GM10248 (cell line): ENCODE data around the gene CCDC50.

ENCODE experiments used
- CTCF ChIA-PET: fragments of 300-600 bp; sonication (Branson Sonifier 250); formaldehyde crosslinking; extraction: SDS; loops from one replicate; lab custom pipeline; 2021; ENCODE audit warnings: antibody characterized with exemption; lab: Yijun Ruan, JAX
- POLR2A ChIA-PET: fragments of 350-650 bp; sonication (Branson Sonifier 250); formaldehyde crosslinking; extraction: SDS; loops from one replicate; lab custom pipeline; 2020; ENCODE audit warnings: antibody characterized with exemption; lab: Yijun Ruan, JAX
- DNase-seq: peaks from one replicate; pipeline ENCODE4 v3.0.0; 2012; ENCODE audit errors: extremely low spot score
- CTCF ChIP-seq: IDR thresholded peaks from 2 replicates; pipeline ENCODE4 v1.5.1; 2012; ENCODE audit warnings: mild to moderate bottlenecking, low read depth; ENCODE audit errors: extremely low read depth, missing control alignments, control extremely low read depth

The CCDC50 gene

GRCh38 chr3:191328962-191329653 lies at the start of gene CCDC50:
TSS of gene CCDC50 (plus strand) at chr3:191329394. CDS start at chr3:191329675, 281 bp downstream.
- ChIA-PET POLR2A (no interaction called here), CTCF (interaction anchor here (1.1 to 1.5 kb wide), 6 partner anchors 10 to 84 kb away, joined by 3 to 5 read pairs (median 4); no protein-coding TSS in a partner anchor)
- no peak for TF ChIP-seq CTCF
- peak; percentile 87 for DNase-seq

GRCh38 chr3:191280111-191280510 lies 49.1 kb upstream of the CCDC50 start:
- POLR2A ChIA-PET: no interaction called here
- no peak for TF ChIP-seq CTCF
- CTCF ChIA-PET: interaction anchor here (1.0 to 1.4 kb wide), 3 partner anchors 10 to 25 kb away, joined by 3 to 4 read pairs (median 3); no protein-coding TSS in a partner anchor

GRCh38 chr3:191280882-191281281 lies 48.3 kb upstream of the CCDC50 start:
- ChIA-PET POLR2A (no interaction called here), CTCF (interaction anchor here (1.4 kb wide), 1 partner anchor 11 kb away, joined by 3 read pairs; no protein-coding TSS in a partner anchor)
- DNase-seq: no peak
- no peak for TF ChIP-seq CTCF

More at GRCh38 chr3:191280111-191280510, 49.1 kb upstream of the CCDC50 start:
- DNase-seq: no peak

GRCh38 chr3:191282251-191283185 lies 46.7 kb upstream of the CCDC50 start:
- TF ChIP-seq CTCF: no peak
- CTCF ChIA-PET: interaction anchor here (1.3 to 4.5 kb wide), 4 partner anchors 9 to 33 kb away, joined by 3 to 40 read pairs (median 5); no protein-coding TSS in a partner anchor
- no peak for DNase-seq
- POLR2A ChIA-PET: interaction anchor here (0.7 kb wide), 1 partner anchor 420 kb away, joined by 3 read pairs; the partner anchor contains the start of gene GMNC

- no peak for TF ChIP-seq CTCF
- ChIA-PET CTCF (interaction anchor here (2.0 to 4.5 kb wide), 3 partner anchors 8 to 22 kb away, joined by 4 to 40 read pairs (median 7); no protein-coding TSS in a partner anchor), POLR2A (no interaction called here)
- no peak for DNase-seq
Measured at GRCh38 chr3:191283400-191283799, 45.8 kb upstream of the CCDC50 start.
